A549 (cell line): ENCODE results near the gene EPS8. TPM values are rescaled to one million over a fixed set of nuclear protein-coding genes. Genes with fewer than 3 reads are reported as not detected.
"Not testable (repeated sequence)": the region's sequence is repeated elsewhere in the genome, so short reads cannot be mapped to it uniquely, and the experiment has no call there.

Experiments
- ATAC-seq, 2 experiments: fragments of 200-7000 bp in 1 of 2; fragments of >200 bp in 1 of 2; cut with Nextera tagmentation in 1 of 2; cut with Tn5 transposase in 1 of 2; 3 replicates each; pipeline versions ENCODE4 v1.8.0 to v1.9.1; 2018 to 2020; ENCODE audit warnings: mild to moderate bottlenecking in 1 of 2, moderate library complexity in 1 of 2
- CTCF ChIA-PET: fragments of 300-600 bp; sonication (Branson Sonifier 250); formaldehyde crosslinking; extraction: SDS; loops from one replicate; lab custom pipeline; 2021; ENCODE audit warnings: antibody characterized with exemption, inconsistent platforms; lab: Yijun Ruan, JAX
- POLR2A ChIA-PET: fragments of 350-600 bp; formaldehyde crosslinking; extraction: SDS; loops from one replicate; lab custom pipeline; 2021; ENCODE audit warnings: antibody characterized with exemption, inconsistent platforms; lab: Yijun Ruan, JAX
- DNase-seq, 2 experiments: peaks; one replicate each; pipeline versions ENCODE4 v3.0.0 to v3.0.0-alpha.2; 2011 to 2016; ENCODE audit warnings: low read depth in 1 of 2, low spot score in 1 of 2
- FAIRE-seq: peaks from 2 replicates; lab custom pipeline; 2011; peaks lifted over from hg19 to GRCh38; lab: Jason Lieb, UNC
- H3K27ac ChIP-seq, 2 experiments: fragments of >200 bp; sonication (Bioruptor Twin); formaldehyde crosslinking; 3 replicates each; pipeline ENCODE4 v1.5.1; 2016 to 2017
- H3K4me1 ChIP-seq: fragments of >200 bp; sonication (Bioruptor Twin); formaldehyde crosslinking; 3 replicates; pipeline ENCODE4 v1.6.1; 2016
- H3K4me2 ChIP-seq: fragments of >200 bp; sonication (Bioruptor Twin); formaldehyde crosslinking; 3 replicates; pipeline ENCODE4 v1.6.1; 2016
- H3K4me3 ChIP-seq: fragments of >200 bp; sonication (Bioruptor Twin); formaldehyde crosslinking; 3 replicates; pipeline ENCODE4 v1.5.1; 2016
- H3K9me3 ChIP-seq: fragments of >200 bp; sonication (Bioruptor Twin); formaldehyde crosslinking; 3 replicates; pipeline ENCODE4 v1.6.1; 2016
- CBX2 ChIP-seq: fragments of 200-600 bp; sonication (generic); IDR thresholded peaks from 2 replicates; pipeline ENCODE4 v1.6.1; 2016; ENCODE audit warnings: low read depth, mild to moderate bottlenecking, borderline replicate concordance
- CEBPB ChIP-seq, 2 experiments: fragments of >200 bp in 1 of 2; sonication (Bioruptor Twin) in 1 of 2; formaldehyde crosslinking in 1 of 2; IDR thresholded peaks; 2 replicates each; pipeline ENCODE4 v1.6.1; 2012 to 2016
- CHD2 ChIP-seq: fragments of 150-350 bp; IDR thresholded peaks from 2 replicates; pipeline ENCODE4 v1.6.1; 2014; ENCODE audit warnings: low read length; ENCODE audit not compliant: partially characterized antibody
- CHD4 ChIP-seq: fragments of 200-600 bp; sonication (generic); IDR thresholded peaks from 2 replicates; pipeline ENCODE4 v1.6.1; 2016; ENCODE audit warnings: antibody characterized with exemption, mild to moderate bottlenecking, borderline replicate concordance
- EHF ChIP-seq: fragments of 250-450 bp; sonication (Bioruptor Pico); IDR thresholded peaks from 2 replicates; pipeline ENCODE4 v1.5.0; 2020; ENCODE audit warnings: mild to moderate bottlenecking
- FOSB ChIP-seq: fragments of 250-450 bp; sonication (Bioruptor Pico); IDR thresholded peaks from 2 replicates; pipeline ENCODE4 v1.5.0; 2020; ENCODE audit warnings: mild to moderate bottlenecking, moderate library complexity
- FOSL2 ChIP-seq, 2 experiments: fragments of 450-650 bp in 1 of 2; fragments of >200 bp in 1 of 2; sonication (Bioruptor Twin) in 1 of 2; formaldehyde crosslinking; IDR thresholded peaks; 2 replicates each; pipeline versions ENCODE4 v1.5.0 to v1.6.1; 2016 to 2020; ENCODE audit warnings: mild to moderate bottlenecking in 1 of 2, moderate library complexity in 1 of 2
- HDAC2 ChIP-seq: fragments of 200-600 bp; sonication (generic); IDR thresholded peaks from 2 replicates; pipeline ENCODE4 v1.6.1; 2016
- HEYL ChIP-seq: fragments of 250-450 bp; sonication (Bioruptor Pico); IDR thresholded peaks from 2 replicates; pipeline ENCODE4 v1.8.0; 2021; ENCODE audit warnings: mild to moderate bottlenecking, moderate library complexity
- JUN ChIP-seq, 2 experiments: fragments of >200 bp; sonication (Bioruptor Twin); formaldehyde crosslinking; IDR thresholded peaks; 2 replicates in 1 of 2; 3 replicates in 1 of 2; pipeline ENCODE4 v1.6.1; 2016 to 2017
- KDM1A ChIP-seq: fragments of 200-600 bp; sonication (generic); IDR thresholded peaks from 2 replicates; pipeline ENCODE4 v1.6.1; 2016; ENCODE audit warnings: low read depth, mild to moderate bottlenecking
- MAFK ChIP-seq: fragments of 450-650 bp; IDR thresholded peaks from 2 replicates; pipeline ENCODE4 v1.6.1; 2014; ENCODE audit not compliant: partially characterized antibody
- MAZ ChIP-seq: fragments of 150-350 bp; IDR thresholded peaks from 2 replicates; pipeline ENCODE4 v1.6.1; 2014; ENCODE audit warnings: antibody characterized with exemption, low read depth, low read length, borderline replicate concordance
- NFE2L2 ChIP-seq: fragments of 150-350 bp; conservative IDR thresholded peaks from 2 replicates; pipeline ENCODE4 v1.6.1; 2014; ENCODE audit warnings: low read length
- PHF8 ChIP-seq: fragments of 200-600 bp; sonication (generic); IDR thresholded peaks from 2 replicates; pipeline ENCODE4 v1.6.1; 2016; ENCODE audit warnings: low read depth, mild to moderate bottlenecking, antibody characterized with exemption, moderate library complexity, borderline replicate concordance
- POLR2A ChIP-seq: IDR thresholded peaks from 2 replicates; pipeline ENCODE4 v1.6.1; 2012; ENCODE audit warnings: mild to moderate bottlenecking, low read length
- RAD21 ChIP-seq, 2 experiments: fragments of >200 bp in 1 of 2; sonication (Bioruptor Twin) in 1 of 2; formaldehyde crosslinking in 1 of 2; IDR thresholded peaks in 1 of 2; conservative IDR thresholded peaks in 1 of 2; 2 replicates in 1 of 2; 3 replicates in 1 of 2; pipeline ENCODE4 v1.6.1; 2012 to 2018; ENCODE audit warnings: inconsistent platforms in 1 of 2
- RFX5 ChIP-seq: fragments of 450-650 bp; IDR thresholded peaks from 2 replicates; pipeline ENCODE4 v1.7.1; 2014; ENCODE audit warnings: antibody characterized with exemption, mild to moderate bottlenecking, moderate library complexity
- SMC3 ChIP-seq: fragments of >200 bp; sonication (Bioruptor Twin); formaldehyde crosslinking; IDR thresholded peaks from 3 replicates; pipeline ENCODE4 v1.6.1; 2018; ENCODE audit warnings: inconsistent platforms
- SREBF2 ChIP-seq: fragments of 450-650 bp; IDR thresholded peaks from 2 replicates; pipeline ENCODE4 v1.6.1; 2014; ENCODE audit warnings: mild to moderate bottlenecking, moderate library complexity
- TP53 ChIP-seq: fragments of 250-450 bp; sonication (Bioruptor Pico); IDR thresholded peaks from 2 replicates; pipeline ENCODE4 v1.5.0; 2021; ENCODE audit warnings: mild to moderate bottlenecking, moderate library complexity
- ZC3H11A ChIP-seq: fragments of 450-650 bp; IDR thresholded peaks from 2 replicates; pipeline ENCODE4 v1.6.1; 2014; ENCODE audit warnings: antibody characterized with exemption, mild to moderate bottlenecking
- WGBS: methylation state at CpG from one replicate; pipeline ENCODE4 v1.1.6; 2017; ENCODE audit errors: missing lambda C conversion rate; 5-methylcytosine and 5-hydroxymethylcytosine counted together
- polyA plus RNA-seq, 4 experiments: library from polyadenylated mRNA; depleted of rRNA in 3 of 4; stranded (reverse); fragments of >200 nt; fragmentation: RNase III in 1 of 4; extraction: RNeasy Plus Mini Kit Qiagen cat#74134 plus additional on column Dnase treatment in 1 of 4; gene quantifications; 2 replicates in 3 of 4; 3 replicates in 1 of 4; pipeline ENCODE4 v1.2.3, GENCODE V29; 2011 to 2017
- TF ChIP-seq, protein P1 (sequence below): fragments of >200 bp; sonication (Bioruptor Twin); formaldehyde crosslinking; IDR thresholded peaks from 3 replicates; pipeline ENCODE4 v1.6.1; 2016
- TF ChIP-seq, protein P2 (sequence below): IDR thresholded peaks from 2 replicates; pipeline ENCODE4 v1.6.1; 2012; ENCODE audit warnings: low read depth, borderline replicate concordance
- TF ChIP-seq, protein P3 (sequence below): fragments of 150-350 bp; IDR thresholded peaks from 2 replicates; pipeline ENCODE4 v1.6.1; 2014; ENCODE audit warnings: low read depth, mild to moderate bottlenecking, low read length
- TF ChIP-seq, protein P4 (sequence below): fragments of >200 bp; sonication (Bioruptor Twin); formaldehyde crosslinking; IDR thresholded peaks from 3 replicates; pipeline ENCODE4 v1.5.1; 2016

EPS8 gene
- polyA plus RNA-seq, 2 of the 4 experiments (the other 2 are of a cell fraction), result 25.1 to 101 TPM

DNA sequence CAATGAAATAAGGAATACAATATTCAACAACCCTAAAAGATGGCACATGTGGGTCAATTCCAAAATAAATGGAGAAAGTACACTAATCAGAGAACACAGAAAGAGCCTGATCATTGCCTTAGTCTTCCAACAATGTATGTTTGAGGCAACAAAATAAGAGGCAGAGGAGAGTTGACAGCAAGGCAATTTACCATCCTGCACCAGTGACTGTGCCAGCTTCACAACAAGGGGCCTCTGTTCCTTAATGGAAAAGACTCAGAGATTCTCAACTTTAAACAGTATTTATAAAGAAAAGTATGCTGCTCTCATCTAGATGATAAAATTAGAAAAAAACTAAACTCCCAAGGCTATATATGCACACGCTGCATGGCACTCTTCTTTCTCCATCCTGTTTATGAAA is 25.9 kb downstream of the EPS8 start:
- TF ChIP-seq RAD21 (conservative IDR thresholded peaks at IDR 0.05 in 1 of 2, IDR thresholded peaks at IDR 0.05 in 1 of 2), result no peak
- no peak for TF ChIP-seq SMC3
- TF ChIP-seq EHF, result no peak
- TF ChIP-seq, protein P1, sequence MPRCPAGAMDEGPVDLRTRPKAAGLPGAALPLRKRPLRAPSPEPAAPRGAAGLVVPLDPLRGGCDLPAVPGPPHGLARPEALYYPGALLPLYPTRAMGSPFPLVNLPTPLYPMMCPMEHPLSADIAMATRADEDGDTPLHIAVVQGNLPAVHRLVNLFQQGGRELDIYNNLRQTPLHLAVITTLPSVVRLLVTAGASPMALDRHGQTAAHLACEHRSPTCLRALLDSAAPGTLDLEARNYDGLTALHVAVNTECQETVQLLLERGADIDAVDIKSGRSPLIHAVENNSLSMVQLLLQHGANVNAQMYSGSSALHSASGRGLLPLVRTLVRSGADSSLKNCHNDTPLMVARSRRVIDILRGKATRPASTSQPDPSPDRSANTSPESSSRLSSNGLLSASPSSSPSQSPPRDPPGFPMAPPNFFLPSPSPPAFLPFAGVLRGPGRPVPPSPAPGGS, result no peak
- TF ChIP-seq NFE2L2, result no peak
- no peak for TF ChIP-seq HEYL (CRISPR knock-in tag)
- TF ChIP-seq ZC3H11A, result no peak
- TF ChIP-seq MAFK, result no peak
- no peak for TF ChIP-seq RFX5
- no peak for TF ChIP-seq FOSB (CRISPR knock-in tag)
- TF ChIP-seq CHD2, result no peak
- no peak for TF ChIP-seq PHF8
- no peak for TF ChIP-seq CHD4
- no peak for TF ChIP-seq TP53 (CRISPR knock-in tag)
- TF ChIP-seq, protein P2, sequence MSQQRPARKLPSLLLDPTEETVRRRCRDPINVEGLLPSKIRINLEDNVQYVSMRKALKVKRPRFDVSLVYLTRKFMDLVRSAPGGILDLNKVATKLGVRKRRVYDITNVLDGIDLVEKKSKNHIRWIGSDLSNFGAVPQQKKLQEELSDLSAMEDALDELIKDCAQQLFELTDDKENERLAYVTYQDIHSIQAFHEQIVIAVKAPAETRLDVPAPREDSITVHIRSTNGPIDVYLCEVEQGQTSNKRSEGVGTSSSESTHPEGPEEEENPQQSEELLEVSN, result no peak
- no peak for TF ChIP-seq JUN (IDR thresholded peaks at IDR 0.05)
- no peak for TF ChIP-seq KDM1A
- no peak for TF ChIP-seq FOSL2 (IDR thresholded peaks at IDR 0.05)
- no peak for TF ChIP-seq FOSL2 (CRISPR knock-in tag; IDR thresholded peaks at IDR 0.05)
- TF ChIP-seq POLR2A, result no peak
- no peak for ATAC-seq
- no peak overlapping the region for H3K27ac ChIP-seq
- WGBS, result 87% methylated on average over 1 of the region's 1 CpG
- no peak overlapping the region for H3K4me2 ChIP-seq
- H3K9me3 ChIP-seq, result no peaks in the 10 kb centered on the region
- peaks cover 6% of the 10 kb centered on the region for H3K4me1 ChIP-seq
- no peak for DNase-seq
- CTCF ChIA-PET, result no interaction called here
- POLR2A ChIA-PET, result no interaction called here
- H3K4me3 ChIP-seq, result no peak overlapping the region
- no peak for FAIRE-seq

DNA sequence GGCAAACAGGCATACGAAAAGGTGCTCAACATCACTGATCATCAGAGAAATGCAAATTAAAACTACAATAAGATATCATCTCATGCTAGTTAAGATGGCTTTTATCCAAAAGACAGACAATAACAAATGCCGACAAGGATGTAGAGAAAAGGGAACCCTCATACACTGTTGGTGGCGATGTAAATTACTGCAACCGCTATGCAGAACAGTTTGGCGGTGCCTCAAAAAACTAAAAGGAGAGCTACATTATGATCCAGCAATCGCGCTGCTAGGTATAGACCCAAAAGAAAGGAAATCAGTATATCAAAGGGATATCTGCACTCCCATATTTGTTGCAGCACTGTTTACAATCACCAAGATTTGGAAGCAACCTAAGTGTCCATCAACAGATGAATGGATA is 27.0 kb downstream of the EPS8 start:
- ATAC-seq, DNase-seq, POLR2A ChIA-PET, H3K27ac ChIP-seq, CTCF ChIA-PET, H3K4me2 ChIP-seq, H3K9me3 ChIP-seq, H3K4me3 ChIP-seq, FAIRE-seq: not testable (repeated sequence)
- peaks cover 14% of the 10 kb centered on the region for H3K4me1 ChIP-seq
- 94% methylated on average over 7 of the region's 7 CpGs for WGBS

- ATAC-seq (peak; percentile 99 to 100), DNase-seq (peak; percentile 69 to 92), FAIRE-seq (peak; percentile 82)
- peaks cover 23% of the 10 kb centered on the region for H3K4me1 ChIP-seq
- peak overlapping the region; percentile 30 to 70; a peak in 5 of 6 replicates for H3K27ac ChIP-seq
- ChIA-PET CTCF (interaction anchor here (0.6 to 1.6 kb wide), 4 partner anchors 31 to 168 kb away, joined by 3 to 5 read pairs (median 4); partner anchors contain the start of gene EPS8), POLR2A (interaction anchor here (1.3 kb wide), 1 partner anchor 95 kb away, joined by 5 read pairs; no protein-coding TSS in a partner anchor)
- WGBS, result 75% methylated on average over 7 of the region's 7 CpGs
- H3K9me3 ChIP-seq, result no peaks in the 10 kb centered on the region
- no peak overlapping the region for H3K4me3 ChIP-seq
- H3K4me2 ChIP-seq, result peak overlapping the region; percentile 42
- TF ChIP-seq FOSL2 (IDR thresholded peaks at IDR 0.05) (peak; percentile 39; the same call in 1 of the 2 replicates), FOSL2 (CRISPR knock-in tag; IDR thresholded peaks at IDR 0.05) (peak; percentile 73), CBX2 (no peak), CHD4 (no peak), RFX5 (no peak), CHD2 (no peak), RAD21 (conservative IDR thresholded peaks at IDR 0.05 in 1 of 2, IDR thresholded peaks at IDR 0.05 in 1 of 2) (0 out of 5 replicates have a peak, but pooled peaks of 1 of the 2 experiments have one; percentile 17), POLR2A (no peak), CEBPB (IDR thresholded peaks at IDR 0.05) (peak; percentile 56 to 83; a peak in 3 of 4 replicates), SREBF2 (no peak), TP53 (CRISPR knock-in tag) (no peak), HDAC2 (no peak), NFE2L2 (no peak), EHF (no peak), MAZ (no peak)
- TF ChIP-seq, protein P1, result no peak
- TF ChIP-seq, protein P3, sequence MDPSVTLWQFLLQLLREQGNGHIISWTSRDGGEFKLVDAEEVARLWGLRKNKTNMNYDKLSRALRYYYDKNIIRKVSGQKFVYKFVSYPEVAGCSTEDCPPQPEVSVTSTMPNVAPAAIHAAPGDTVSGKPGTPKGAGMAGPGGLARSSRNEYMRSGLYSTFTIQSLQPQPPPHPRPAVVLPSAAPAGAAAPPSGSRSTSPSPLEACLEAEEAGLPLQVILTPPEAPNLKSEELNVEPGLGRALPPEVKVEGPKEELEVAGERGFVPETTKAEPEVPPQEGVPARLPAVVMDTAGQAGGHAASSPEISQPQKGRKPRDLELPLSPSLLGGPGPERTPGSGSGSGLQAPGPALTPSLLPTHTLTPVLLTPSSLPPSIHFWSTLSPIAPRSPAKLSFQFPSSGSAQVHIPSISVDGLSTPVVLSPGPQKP, result no peak
- TF ChIP-seq, protein P4, sequence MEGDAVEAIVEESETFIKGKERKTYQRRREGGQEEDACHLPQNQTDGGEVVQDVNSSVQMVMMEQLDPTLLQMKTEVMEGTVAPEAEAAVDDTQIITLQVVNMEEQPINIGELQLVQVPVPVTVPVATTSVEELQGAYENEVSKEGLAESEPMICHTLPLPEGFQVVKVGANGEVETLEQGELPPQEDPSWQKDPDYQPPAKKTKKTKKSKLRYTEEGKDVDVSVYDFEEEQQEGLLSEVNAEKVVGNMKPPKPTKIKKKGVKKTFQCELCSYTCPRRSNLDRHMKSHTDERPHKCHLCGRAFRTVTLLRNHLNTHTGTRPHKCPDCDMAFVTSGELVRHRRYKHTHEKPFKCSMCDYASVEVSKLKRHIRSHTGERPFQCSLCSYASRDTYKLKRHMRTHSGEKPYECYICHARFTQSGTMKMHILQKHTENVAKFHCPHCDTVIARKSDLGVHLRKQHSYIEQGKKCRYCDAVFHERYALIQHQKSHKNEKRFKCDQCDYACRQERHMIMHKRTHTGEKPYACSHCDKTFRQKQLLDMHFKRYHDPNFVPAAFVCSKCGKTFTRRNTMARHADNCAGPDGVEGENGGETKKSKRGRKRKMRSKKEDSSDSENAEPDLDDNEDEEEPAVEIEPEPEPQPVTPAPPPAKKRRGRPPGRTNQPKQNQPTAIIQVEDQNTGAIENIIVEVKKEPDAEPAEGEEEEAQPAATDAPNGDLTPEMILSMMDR, result no peak
Measured at GRCh38 chr12:15757553-15758255, 31.5 kb downstream of the EPS8 start.
